GM12865 (cell line): Measurements from ENCODE around the gene CLEC16A.
A peak's percentile ranks its signal among the peaks of the same experiment; 100 is the strongest.
"Not testable (repeated sequence)": the region's sequence is repeated elsewhere in the genome, so short reads cannot be mapped to it uniquely, and the experiment has no call there.

Source experiments
- DNase-seq: peaks from one replicate; pipeline ENCODE4 v3.0.0; 2010; ENCODE audit warnings: low read depth
- H3K4me3 ChIP-seq: 2 replicates; pipeline ENCODE4 v1.5.1; 2011; ENCODE audit warnings: mild to moderate bottlenecking, low read depth, low read length, control low read depth
- CTCF ChIP-seq: IDR thresholded peaks from 2 replicates; pipeline ENCODE4 v1.5.1; 2011; ENCODE audit warnings: low read length, control low read depth, low read depth, inconsistent platforms; ENCODE audit not compliant: insufficient read depth; ENCODE audit errors: missing control alignments

The CLEC16A gene

GRCh38 chr16:10964039-10964890, 19.9 kb downstream of the CLEC16A start:
- TF ChIP-seq CTCF: peak; percentile 98
- H3K4me3 ChIP-seq: peak overlapping the region; percentile 16
- peak; percentile 91 for DNase-seq

- H3K4me3 ChIP-seq: peak overlapping the region; percentile 33
- no peak for TF ChIP-seq CTCF
- DNase-seq: peak; percentile 93
These were observed 20.5 kb downstream of the CLEC16A start for GRCh38 chr16:10964891-10965326.

- peak overlapping the region; percentile 33 for H3K4me3 ChIP-seq
- DNase-seq: peak; percentile 94
- TF ChIP-seq CTCF: no peak
These were observed 21.2 kb downstream of the CLEC16A start for GRCh38 chr16:10965440-10966061.

- TF ChIP-seq CTCF: no peak
- H3K4me3 ChIP-seq: no peak overlapping the region
- no peak for DNase-seq
These were observed 21.8 kb downstream of the CLEC16A start for GRCh38 chr16:10966129-10966528.

GRCh38 chr16:10966559-10966958, 22.2 kb downstream of the CLEC16A start:
- DNase-seq: peak; percentile 67
- not testable (repeated sequence) for H3K4me3 ChIP-seq

GRCh38 chr16:10967986-10968385, 23.6 kb downstream of the CLEC16A start:
- H3K4me3 ChIP-seq: no peak overlapping the region
- no peak for DNase-seq
- no peak for TF ChIP-seq CTCF

GRCh38 chr16:10968498-10968897, 24.1 kb downstream of the CLEC16A start:
- TF ChIP-seq CTCF: no peak
- H3K4me3 ChIP-seq: no peak overlapping the region
- DNase-seq: no peak
